NT2/D1 (cell line): ENCODE data around the gene KIF26A.

Experiments
- YY1 ChIP-seq: IDR thresholded peaks from 2 replicates; pipeline ENCODE4 v1.6.1; 2011; ENCODE audit not compliant: insufficient read length, insufficient read depth
- ZNF274 ChIP-seq: IDR thresholded peaks from 2 replicates; pipeline ENCODE4 v1.6.1; 2011; ENCODE audit warnings: mild to moderate bottlenecking, low read depth, low read length

GRCh38 chr14:104164512-104164911 lies 26.1 kb downstream of the KIF26A start:
- TF ChIP-seq ZNF274, result no peak
- TF ChIP-seq YY1, result no peak
